Glomerular endothelial cell (primary cell): ENCODE measurements around the gene HS3ST6. TPM values are rescaled to one million over a fixed set of nuclear protein-coding genes. Genes with fewer than 3 reads are reported as not detected.
"Not testable (repeated sequence)": the region's sequence is repeated elsewhere in the genome, so short reads cannot be mapped to it uniquely, and the experiment has no call there.

Experiments
- DNase-seq: peaks from one replicate; pipeline ENCODE4 v3.0.0-alpha.2; 2011; ENCODE audit warnings: low read depth, low spot score; ENCODE audit errors: extremely low read depth
- total RNA-seq: library from RNA; depleted of rRNA; stranded (reverse); fragments of >200 nt; gene quantifications from 2 replicates; pipeline ENCODE4 v1.2.3, GENCODE V29; 2015

The HS3ST6 gene
- total RNA-seq, 1 donor from 2014 or later = not detected

GRCh38 chr16:1884155-1884760 lies 34.0 kb downstream of the HS3ST6 start:
- no peak for DNase-seq

GRCh38 chr16:1881172-1881571 lies 37.0 kb downstream of the HS3ST6 start:
- not testable (repeated sequence) for DNase-seq

GRCh38 chr16:1879477-1879876 lies 38.7 kb downstream of the HS3ST6 start:
- no peak for DNase-seq

GRCh38 chr16:1878256-1878655 lies 40.0 kb downstream of the HS3ST6 start:
- DNase-seq = no peak

- DNase-seq = no peak
These were observed 40.4 kb downstream of the HS3ST6 start for GRCh38 chr16:1877804-1878203.

- no peak for DNase-seq
These were observed 41.1 kb downstream of the HS3ST6 start for GRCh38 chr16:1877089-1877488.

GRCh38 chr16:1876468-1876867 lies 41.7 kb downstream of the HS3ST6 start:
- DNase-seq = no peak

GRCh38 chr16:1876066-1876465 lies 42.1 kb downstream of the HS3ST6 start:
- DNase-seq = not testable (repeated sequence)

GRCh38 chr16:1874854-1875253 lies 43.4 kb downstream of the HS3ST6 start:
- no peak for DNase-seq

- DNase-seq = no peak
These were observed 46.1 kb downstream of the HS3ST6 start, which contains the start of gene MEIOB for GRCh38 chr16:1871974-1872635. Gene MEIOB (minus strand): TSS chr16:1872164. CDS start chr16:1868175, 3,989 bp downstream.

- no peak for DNase-seq
These were observed 47.7 kb downstream of the HS3ST6 start for GRCh38 chr16:1870365-1871082.

GRCh38 chr16:1865902-1866690 lies 52.1 kb downstream of the HS3ST6 start:
- DNase-seq = no peak

- DNase-seq = no peak
These were observed 54.3 kb downstream of the HS3ST6 start for GRCh38 chr16:1863681-1864460.

- DNase-seq = no peak
These were observed 55.8 kb downstream of the HS3ST6 start for GRCh38 chr16:1862394-1862793.

GRCh38 chr16:1861730-1862129 lies 56.5 kb downstream of the HS3ST6 start:
- DNase-seq = no peak

Other genes starting within 250 kb of the HS3ST6 start
- 76.3 and 125 TPM in 2 replicates for gene JPT2, start 240.1 kb downstream of the HS3ST6 start, total RNA-seq
- gene MAPK8IP3, start 212.2 kb downstream of the HS3ST6 start, total RNA-seq = 47.0 and 75.6 TPM in 2 replicates
- 70.4 and 72.6 TPM in 2 replicates for gene NME3, start 146.9 kb downstream of the HS3ST6 start, total RNA-seq
- gene EME2, start 145.6 kb downstream of the HS3ST6 start, total RNA-seq = 6.1 and 8.8 TPM in 2 replicates
- 105 and 120 TPM in 2 replicates for gene MRPS34, start 145.3 kb downstream of the HS3ST6 start, total RNA-seq
- 36.2 and 63.6 TPM in 2 replicates for gene SPSB3, start 135.8 kb downstream of the HS3ST6 start, total RNA-seq
- 114 and 135 TPM in 2 replicates for gene NUBP2, start 135.5 kb downstream of the HS3ST6 start, total RNA-seq
- gene IGFALS, start 124.7 kb downstream of the HS3ST6 start, total RNA-seq = not detected in 2 replicates
- 91.5 and 116 TPM in 2 replicates for gene HAGH, start 91.6 kb downstream of the HS3ST6 start, total RNA-seq
- 60.7 and 62.9 TPM in 2 replicates for gene FAHD1, start 91.2 kb downstream of the HS3ST6 start, total RNA-seq
- 0.10 and 0.88 TPM in 2 replicates for gene MEIOB, start 46.3 kb downstream of the HS3ST6 start, total RNA-seq
- 12.8 and 18.4 TPM in 2 replicates for gene MSRB1, start 24.8 kb upstream of the HS3ST6 start, total RNA-seq
- not detected in 2 replicates for gene RPL3L, start 36.3 kb upstream of the HS3ST6 start, total RNA-seq
- 262 and 265 TPM in 2 replicates for gene NDUFB10, start 41.1 kb upstream of the HS3ST6 start, total RNA-seq
- gene RPS2, start 46.4 kb upstream of the HS3ST6 start, total RNA-seq = 2,366 and 3,192 TPM in 2 replicates
- gene RNF151, start 48.4 kb upstream of the HS3ST6 start, total RNA-seq = not detected in 2 replicates
- gene TBL3, start 53.6 kb upstream of the HS3ST6 start, total RNA-seq = 50.7 and 59.4 TPM in 2 replicates
- 0.58 TPM in 1 of 2 replicates, not detected in the other for gene NOXO1, start 63.1 kb upstream of the HS3ST6 start, total RNA-seq
- gene GFER, start 65.8 kb upstream of the HS3ST6 start, total RNA-seq = 18.7 and 22.2 TPM in 2 replicates
- 5.6 and 9.6 TPM in 2 replicates for gene SYNGR3, start 71.6 kb upstream of the HS3ST6 start, total RNA-seq
- 60.8 and 83.9 TPM in 2 replicates for gene ZNF598, start 91.4 kb upstream of the HS3ST6 start, total RNA-seq
- 0.35 and 1.0 TPM in 2 replicates for gene NPW, start 101.4 kb upstream of the HS3ST6 start, total RNA-seq
- gene NHERF2, start 108.5 kb upstream of the HS3ST6 start, total RNA-seq = 49.5 and 94.2 TPM in 2 replicates
- gene NTHL1, start 129.4 kb upstream of the HS3ST6 start, total RNA-seq = 22.6 and 30.5 TPM in 2 replicates
- 56.5 and 83.0 TPM in 2 replicates for gene TSC2, start 129.6 kb upstream of the HS3ST6 start, total RNA-seq
- 62.4 and 147 TPM in 2 replicates for gene PKD1, start 217.5 kb upstream of the HS3ST6 start, total RNA-seq
- gene RAB26, start 230.2 kb upstream of the HS3ST6 start, total RNA-seq = 0.48 and 1.3 TPM in 2 replicates
- 88.4 and 102 TPM in 2 replicates for gene TRAF7, start 237.4 kb upstream of the HS3ST6 start, total RNA-seq